Psoas muscle (tissue), 8 donors: ENCODE data around the gene PON3. TPM values are rescaled to one million over a fixed set of nuclear protein-coding genes. Genes with fewer than 3 reads are reported as not detected.

Source experiments
- ATAC-seq, 4 donors: fragments of 200-7000 bp; cut with Tn5 transposase; one replicate each; pipeline ENCODE4 v1.9.1; 2020; ENCODE audit warnings: moderate library complexity in 3 of 4, mild to moderate bottlenecking in 2 of 4
- DNase-seq, 2 donors: peaks; one replicate each; pipeline ENCODE4 v3.0.0-alpha.2; 2020
- H3K27ac ChIP-seq: fragments of 200-600 bp; one replicate; pipeline ENCODE4 v1.8.0; 2022
- H3K27me3 ChIP-seq, 3 donors: fragments of 200-600 bp in 1 of 3; one replicate each; pipeline versions ENCODE4 v1.6.1 to v1.8.0; 2013 to 2022; ENCODE audit warnings: low read length in 2 of 3, mild to moderate bottlenecking in 2 of 3, moderate library complexity in 1 of 3; ENCODE audit not compliant: insufficient read depth in 3 of 3
- H3K36me3 ChIP-seq, 2 donors: fragments of 200-600 bp in 1 of 2; one replicate each; pipeline versions ENCODE4 v1.6.1 to v1.8.0; 2013 to 2022; ENCODE audit warnings: low read depth in 1 of 2, mild to moderate bottlenecking in 1 of 2, moderate library complexity in 1 of 2; ENCODE audit not compliant: insufficient read depth in 1 of 2
- H3K4me1 ChIP-seq: fragments of 200-600 bp; one replicate; pipeline ENCODE4 v1.8.0; 2022
- H3K4me3 ChIP-seq: fragments of 200-600 bp; one replicate; pipeline ENCODE4 v1.8.0; 2022; ENCODE audit warnings: mild to moderate bottlenecking
- H3K9me3 ChIP-seq: fragments of 200-600 bp; one replicate; pipeline ENCODE4 v1.8.0; 2022
- CTCF ChIP-seq: fragments of 200-600 bp; IDR thresholded peaks from one replicate; pipeline ENCODE4 v1.8.0; 2022; ENCODE audit warnings: antibody characterized with exemption
- WGBS, 3 donors: extraction: QIAGEN DNeasy Blood & Tissue Kit; methylation state at CpG; one replicate each; pipeline versions ENCODE4 v1.1.6 to v1.1.7; 2013; 5-methylcytosine and 5-hydroxymethylcytosine counted together
- intact Hi-C, 2 donors: fragments of 100-400 bp; cut with DNase I; formaldehyde crosslinking; loops; one replicate each; pipeline versions ENCODE4 v1.11.0 to v1.14.2; 2022
- polyA plus RNA-seq, 3 donors: library from polyadenylated mRNA; stranded (reverse); fragments of 200-250 nt; gene quantifications; one replicate each; pipeline ENCODE4 v1.2.3, GENCODE V29; 2013
- total RNA-seq, 4 donors: library from RNA; stranded (reverse); fragmentation: NEBNext Ultra II Directional in 2 of 4; extraction: Animal tissue kit (Norgen Biotek cat#: 25700) in 2 of 4; gene quantifications; one replicate each; pipeline versions ENCODE4 v1.2.1 to v1.2.4, GENCODE V29; 2021 to 2023
- donor health status: healthy with polysubstance abuse.
- donor health status: DM: no; HTN: no; CAD: no; lungs with moderate emphysema.
- donor health status: Bipolar disorder and iron deficiency.
- donor health status: healthy.
- donor health status: DM: yes; HTN: yes; CAD: no.
- donor health status: DM: no; HTN: no; CAD: no.
- donor health status: DM: no; HTN: no; CAD: no.
- donor health status: DM: yes; HTN: yes; CAD: no.

Gene PON3
- total and polyA plus RNA-seq, 7 donors, result 0.30 to 0.50 (median 0.46) TPM; not detected in 1

- no peak for TF ChIP-seq CTCF
- intact Hi-C loops, result loop anchor here in 1 of 2 donors (2.0 kb wide), 1 partner anchor 44 kb away; no protein-coding TSS in a partner anchor
- H3K4me3 ChIP-seq, result no peak overlapping the region
- no peak overlapping the region for H3K27ac ChIP-seq
- no peaks in the 10 kb centered on the region for H3K9me3 ChIP-seq
- H3K4me1 ChIP-seq, result no peaks in the 10 kb centered on the region
- ATAC-seq, result no peak
- DNase-seq, result no peak
- no peaks in the 10 kb centered on the region for H3K27me3 ChIP-seq
- 95 to 98% (median 97%) methylated on average over 1 of the region's 1 CpG for WGBS, 3 donors
- no peaks in the 10 kb centered on the region for H3K36me3 ChIP-seq
Measured at GRCh38 chr7:95433129-95433528, 37.0 kb upstream of the PON3 start.

GRCh38 chr7:95432606-95433005, 36.4 kb upstream of the PON3 start:
- H3K27me3 ChIP-seq, result no peaks in the 10 kb centered on the region
- no peaks in the 10 kb centered on the region for H3K36me3 ChIP-seq
- intact Hi-C loops, result loop anchor here in 1 of 2 donors (2.0 kb wide), 1 partner anchor 44 kb away; no protein-coding TSS in a partner anchor
- 75 to 95% (median 84%) methylated on average over 2 of the region's 2 CpGs for WGBS, 3 donors
- TF ChIP-seq CTCF, result no peak
- DNase-seq (no peak), ATAC-seq (no peak)
- H3K9me3 ChIP-seq, result no peaks in the 10 kb centered on the region
- H3K4me3 ChIP-seq, result no peak overlapping the region
- H3K27ac ChIP-seq, result no peak overlapping the region
- no peaks in the 10 kb centered on the region for H3K4me1 ChIP-seq

- H3K4me3 ChIP-seq, result no peak overlapping the region
- no peaks in the 10 kb centered on the region for H3K4me1 ChIP-seq
- no peak for TF ChIP-seq CTCF
- no peak for ATAC-seq
- no peaks in the 10 kb centered on the region for H3K9me3 ChIP-seq
- H3K27ac ChIP-seq, result no peak overlapping the region
- H3K36me3 ChIP-seq, result no peaks in the 10 kb centered on the region
- intact Hi-C loops, result no loop called here
- WGBS, 3 donors, result 83 to 86% (median 85%) methylated on average over 2 of the region's 2 CpGs
- H3K27me3 ChIP-seq, result no peaks in the 10 kb centered on the region
- DNase-seq, result no peak
Measured at GRCh38 chr7:95430864-95431263, 34.7 kb upstream of the PON3 start.

- Histone ChIP-seq H3K27ac (no peak overlapping the region), H3K9me3 (no peaks in the 10 kb centered on the region), H3K27me3 (no peaks in the 10 kb centered on the region), H3K36me3 (no peaks in the 10 kb centered on the region), H3K4me1 (no peaks in the 10 kb centered on the region), H3K4me3 (no peak overlapping the region)
- intact Hi-C loops, result no loop called here
- DNase-seq, result no peak
- no peak for TF ChIP-seq CTCF
- ATAC-seq, result no peak
- 64 to 89% (median 68%) methylated on average over 5 of the region's 5 CpGs for WGBS, 3 donors
Measured at GRCh38 chr7:95429241-95429990, 33.2 kb upstream of the PON3 start.
